ENCODE measurements around the gene STX16. TPM values are rescaled to one million over a fixed set of nuclear protein-coding genes. Genes with fewer than 3 reads are reported as not detected.

The STX16 gene
- total and polyA plus RNA-seq, 9 of the 15 experiments (the other 6 are each of a cell fraction or from before 2014, with no cell fraction given): 4.4 to 43.5 (median 14.7) TPM

DNA sequence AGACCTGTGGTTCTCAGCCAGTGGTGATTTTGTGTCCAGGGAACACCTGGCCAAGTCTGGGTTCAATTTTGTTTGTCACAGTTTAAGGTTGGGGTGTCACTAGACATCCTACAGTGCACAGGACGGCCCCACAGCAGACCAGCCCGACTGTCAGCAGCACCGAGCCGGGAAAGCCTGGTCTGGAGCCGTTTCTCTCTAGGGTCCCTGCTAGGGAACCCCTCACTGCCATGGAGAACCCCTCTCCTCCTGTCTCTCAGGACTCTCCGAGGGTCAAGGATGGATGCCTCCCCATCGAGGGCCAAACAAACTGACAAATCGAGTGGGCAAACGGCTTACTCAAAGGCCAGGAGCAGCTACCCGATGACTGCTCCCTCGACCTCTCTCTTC, 15.8 kb upstream of the STX16 start:
- TF ChIP-seq NR3C1 (CRISPR knock-in tag; IDR thresholded peaks at IDR 0.05) (no peak), SLC30A9 (CRISPR knock-in tag; IDR thresholded peaks at IDR 0.05) (no peak), ARID1B (IDR thresholded peaks at IDR 0.05) (no peak), ZSCAN29 (IDR thresholded peaks at IDR 0.05) (no peak), HES1 (IDR thresholded peaks at IDR 0.05; ENCODE audit: low read depth) (no peak), ZNF175 (CRISPR knock-in tag; IDR thresholded peaks at IDR 0.05; ENCODE audit: low read depth) (no peak), E2F3 (CRISPR knock-in tag; IDR thresholded peaks at IDR 0.05) (no peak), ZNF324 (CRISPR knock-in tag; IDR thresholded peaks at IDR 0.05) (no peak), NR2C2 (CRISPR knock-in tag; IDR thresholded peaks at IDR 0.05) (no peak), NR2C2 (tag; IDR thresholded peaks at IDR 0.05) (no peak), PTBP1 (IDR thresholded peaks at IDR 0.05; ENCODE audit: low read depth, low read length) (no peak), CBX8 (IDR thresholded peaks at IDR 0.05; ENCODE audit: borderline replicate concordance, extremely low read depth, low read depth, low read length, poor library complexity, severe bottlenecking) (no peak)
- TF ChIP-seq, protein P1, sequence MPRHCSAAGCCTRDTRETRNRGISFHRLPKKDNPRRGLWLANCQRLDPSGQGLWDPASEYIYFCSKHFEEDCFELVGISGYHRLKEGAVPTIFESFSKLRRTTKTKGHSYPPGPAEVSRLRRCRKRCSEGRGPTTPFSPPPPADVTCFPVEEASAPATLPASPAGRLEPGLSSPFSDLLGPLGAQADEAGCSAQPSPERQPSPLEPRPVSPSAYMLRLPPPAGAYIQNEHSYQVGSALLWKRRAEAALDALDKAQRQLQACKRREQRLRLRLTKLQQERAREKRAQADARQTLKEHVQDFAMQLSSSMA (CRISPR knock-in tag; IDR thresholded peaks at IDR 0.05): no peak
- TF ChIP-seq, protein P2, sequence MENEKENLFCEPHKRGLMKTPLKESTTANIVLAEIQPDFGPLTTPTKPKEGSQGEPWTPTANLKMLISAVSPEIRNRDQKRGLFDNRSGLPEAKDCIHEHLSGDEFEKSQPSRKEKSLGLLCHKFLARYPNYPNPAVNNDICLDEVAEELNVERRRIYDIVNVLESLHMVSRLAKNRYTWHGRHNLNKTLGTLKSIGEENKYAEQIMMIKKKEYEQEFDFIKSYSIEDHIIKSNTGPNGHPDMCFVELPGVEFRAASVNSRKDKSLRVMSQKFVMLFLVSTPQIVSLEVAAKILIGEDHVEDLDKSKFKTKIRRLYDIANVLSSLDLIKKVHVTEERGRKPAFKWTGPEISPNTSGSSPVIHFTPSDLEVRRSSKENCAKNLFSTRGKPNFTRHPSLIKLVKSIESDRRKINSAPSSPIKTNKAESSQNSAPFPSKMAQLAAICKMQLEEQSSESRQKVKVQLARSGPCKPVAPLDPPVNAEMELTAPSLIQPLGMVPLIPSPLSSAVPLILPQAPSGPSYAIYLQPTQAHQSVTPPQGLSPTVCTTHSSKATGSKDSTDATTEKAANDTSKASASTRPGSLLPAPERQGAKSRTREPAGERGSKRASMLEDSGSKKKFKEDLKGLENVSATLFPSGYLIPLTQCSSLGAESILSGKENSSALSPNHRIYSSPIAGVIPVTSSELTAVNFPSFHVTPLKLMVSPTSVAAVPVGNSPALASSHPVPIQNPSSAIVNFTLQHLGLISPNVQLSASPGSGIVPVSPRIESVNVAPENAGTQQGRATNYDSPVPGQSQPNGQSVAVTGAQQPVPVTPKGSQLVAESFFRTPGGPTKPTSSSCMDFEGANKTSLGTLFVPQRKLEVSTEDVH (IDR thresholded peaks at IDR 0.05; ENCODE audit: low read depth, partially characterized antibody): no peak
- TF ChIP-seq, protein P3, sequence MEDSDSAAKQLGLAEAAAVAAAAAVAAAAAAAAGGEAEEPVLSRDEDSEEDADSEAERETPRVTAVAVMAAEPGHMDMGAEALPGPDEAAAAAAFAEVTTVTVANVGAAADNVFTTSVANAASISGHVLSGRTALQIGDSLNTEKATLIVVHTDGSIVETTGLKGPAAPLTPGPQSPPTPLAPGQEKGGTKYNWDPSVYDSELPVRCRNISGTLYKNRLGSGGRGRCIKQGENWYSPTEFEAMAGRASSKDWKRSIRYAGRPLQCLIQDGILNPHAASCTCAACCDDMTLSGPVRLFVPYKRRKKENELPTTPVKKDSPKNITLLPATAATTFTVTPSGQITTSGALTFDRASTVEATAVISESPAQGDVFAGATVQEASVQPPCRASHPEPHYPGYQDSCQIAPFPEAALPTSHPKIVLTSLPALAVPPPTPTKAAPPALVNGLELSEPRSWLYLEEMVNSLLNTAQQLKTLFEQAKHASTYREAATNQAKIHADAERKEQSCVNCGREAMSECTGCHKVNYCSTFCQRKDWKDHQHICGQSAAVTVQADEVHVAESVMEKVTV (CRISPR knock-in tag; IDR thresholded peaks at IDR 0.05): no peak
- Histone ChIP-seq H3K9me1 (ENCODE audit: control insufficient read depth, insufficient read depth, low read length) (no peaks in the 10 kb centered on the region), H3K36me3 (ENCODE audit: control insufficient read depth, insufficient read depth, low read length) (no peaks in the 10 kb centered on the region), H2AFZ (ENCODE audit: low read depth, low read length) (peak overlapping the region; percentile 39; the same call in 1 of the 2 replicates), H3K4me2 (ENCODE audit: insufficient read depth, low read length) (no peak overlapping the region), H3K4me3 (no peak overlapping the region), H3K27me3 (ENCODE audit: control insufficient read depth in 2 of 2, insufficient read depth in 2 of 2, low read length in 2 of 2) (peaks cover 0 to 11% of the 10 kb centered on the region in 2 experiments; a peak in 2 of 5 replicates), H3K9ac (ENCODE audit: insufficient read depth in 1 of 2, low read depth in 2 of 2, low read length in 2 of 2) (0 out of 4 replicates have a peak overlapping the region, but pooled peaks of 1 of the 2 experiments have one; percentile 35), H4K20me1 (replicated peaks; ENCODE audit: control insufficient read depth, insufficient read depth, low read length) (no peaks in the 10 kb centered on the region), H3K4me1 (replicated peaks in 1 of 2; ENCODE audit: control insufficient read depth in 2 of 2, insufficient read depth in 2 of 2, low read length in 2 of 2) (peaks cover 13 to 16% of the 10 kb centered on the region in 2 experiments; a peak in 4 of 5 replicates), H3K27ac (ENCODE audit: extremely low read depth, low read depth, low read length) (no peak overlapping the region), H3K79me2 (ENCODE audit: control insufficient read depth, insufficient read depth, low read length) (no peaks in the 10 kb centered on the region), H3K9me3 (replicated peaks; ENCODE audit: control insufficient read depth, insufficient read depth, low read depth, low read length) (no peaks in the 10 kb centered on the region)
- CTCF ChIA-PET (ENCODE audit: low intra/inter-chr PET ratio): no interaction called here
- FAIRE-seq (no peak), ATAC-seq (no peak), DNase-seq (ENCODE audit: extremely low read depth in 1 of 4, low spot score in 3 of 4) (no peak)
- 55% methylated on average over 8 of the region's 11 CpGs for WGBS (ENCODE audit: insufficient coverage, low coverage, missing lambda C conversion rate)
- BruUV-seq (replicated peaks): no TSS peak
- POLR2A ChIA-PET: interaction anchor here (2.0 kb wide), 1 partner anchor 16 kb away, joined by 6 read pairs; the partner anchor contains the start of gene STX16
- in situ Hi-C loops (cut with MboI): loop anchor here (25.0 kb wide), 1 partner anchor 398 kb away; the partner anchor contains the start of gene ANKRD60
- intact Hi-C loops (cut with micrococcal nuclease): no loop called here
